Measurements from ENCODE around the gene PHC3.
"Not testable (repeated sequence)": the region's sequence is repeated elsewhere in the genome, so short reads cannot be mapped to it uniquely, and the experiment has no call there.

DNA sequence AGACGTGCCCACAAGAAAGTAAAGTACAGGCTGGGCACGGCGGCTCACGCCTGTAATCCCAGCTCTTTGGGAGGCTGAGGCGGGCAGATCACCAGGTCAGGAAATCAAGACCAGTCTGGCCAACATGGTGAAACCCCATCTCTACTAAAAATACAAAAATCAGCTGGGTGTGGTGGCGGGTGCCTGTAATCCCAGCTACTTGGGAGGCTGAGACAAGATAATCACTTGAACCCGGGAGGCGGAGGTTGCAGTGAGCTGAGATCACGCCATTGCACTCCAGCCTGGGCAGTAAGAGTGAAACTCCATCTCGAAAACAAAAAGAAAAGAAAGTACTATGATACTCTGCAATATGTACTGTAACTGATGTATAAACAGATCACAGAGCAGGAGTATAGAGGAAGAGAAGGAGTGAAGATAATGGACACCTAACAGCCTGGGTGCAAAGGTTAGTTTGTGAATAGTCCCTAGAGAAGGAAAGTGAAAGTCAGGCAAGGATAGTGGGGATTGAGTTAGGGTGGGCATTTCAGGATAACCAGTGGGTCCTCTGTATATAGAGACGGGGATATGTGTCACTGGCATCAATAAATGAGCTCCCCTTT is 24.7 kb upstream of the PHC3 start:
- TF ChIP-seq, protein P1, sequence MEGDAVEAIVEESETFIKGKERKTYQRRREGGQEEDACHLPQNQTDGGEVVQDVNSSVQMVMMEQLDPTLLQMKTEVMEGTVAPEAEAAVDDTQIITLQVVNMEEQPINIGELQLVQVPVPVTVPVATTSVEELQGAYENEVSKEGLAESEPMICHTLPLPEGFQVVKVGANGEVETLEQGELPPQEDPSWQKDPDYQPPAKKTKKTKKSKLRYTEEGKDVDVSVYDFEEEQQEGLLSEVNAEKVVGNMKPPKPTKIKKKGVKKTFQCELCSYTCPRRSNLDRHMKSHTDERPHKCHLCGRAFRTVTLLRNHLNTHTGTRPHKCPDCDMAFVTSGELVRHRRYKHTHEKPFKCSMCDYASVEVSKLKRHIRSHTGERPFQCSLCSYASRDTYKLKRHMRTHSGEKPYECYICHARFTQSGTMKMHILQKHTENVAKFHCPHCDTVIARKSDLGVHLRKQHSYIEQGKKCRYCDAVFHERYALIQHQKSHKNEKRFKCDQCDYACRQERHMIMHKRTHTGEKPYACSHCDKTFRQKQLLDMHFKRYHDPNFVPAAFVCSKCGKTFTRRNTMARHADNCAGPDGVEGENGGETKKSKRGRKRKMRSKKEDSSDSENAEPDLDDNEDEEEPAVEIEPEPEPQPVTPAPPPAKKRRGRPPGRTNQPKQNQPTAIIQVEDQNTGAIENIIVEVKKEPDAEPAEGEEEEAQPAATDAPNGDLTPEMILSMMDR (IDR thresholded peaks at IDR 0.05) = not testable (repeated sequence)
- not testable (repeated sequence) for TF ChIP-seq POLR2A (IDR thresholded peaks at IDR 0.05)
